Gastroesophageal sphincter (tissue), 3 donors: Measurements from ENCODE around the gene MTIF2.

ENCODE experiments used
- EP300 ChIP-seq: sonication (generic); formaldehyde crosslinking; IDR thresholded peaks from one replicate; pipeline ENCODE4 v1.6.1; 2017; ENCODE audit warnings: antibody characterized with exemption, mild to moderate bottlenecking
- TF ChIP-seq, protein P1 (sequence below), 4 experiments: fragments of 200-600 bp in 2 of 4; fragments of 450-650 bp in 2 of 4; sonication (generic) in 1 of 4; IDR thresholded peaks; one replicate each; pipeline ENCODE4 v1.5.1; 2017 to 2019; ENCODE audit warnings: antibody characterized with exemption in 4 of 4, mild to moderate bottlenecking in 2 of 4, moderate library complexity in 2 of 4

DNA sequence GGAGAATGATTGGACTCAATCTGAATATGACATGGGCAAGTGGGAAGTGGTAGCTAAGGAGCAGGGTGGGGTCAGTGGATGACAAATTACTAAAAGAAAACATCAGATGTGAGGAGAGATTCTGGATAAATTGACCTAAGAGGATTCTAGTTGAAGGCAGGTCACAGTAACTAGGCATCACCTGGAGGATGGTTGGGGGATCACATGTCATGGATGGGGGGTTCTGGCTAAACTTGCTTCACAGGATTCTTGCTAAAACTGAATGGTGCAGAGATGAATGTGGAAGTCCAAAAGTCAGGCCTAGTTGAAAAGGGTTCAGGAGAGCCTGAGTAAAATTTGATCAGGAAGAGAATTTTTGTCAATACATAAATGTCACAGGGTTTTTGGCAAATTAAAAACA, 55.2 kb downstream of the MTIF2 start:
- TF ChIP-seq, protein P1, sequence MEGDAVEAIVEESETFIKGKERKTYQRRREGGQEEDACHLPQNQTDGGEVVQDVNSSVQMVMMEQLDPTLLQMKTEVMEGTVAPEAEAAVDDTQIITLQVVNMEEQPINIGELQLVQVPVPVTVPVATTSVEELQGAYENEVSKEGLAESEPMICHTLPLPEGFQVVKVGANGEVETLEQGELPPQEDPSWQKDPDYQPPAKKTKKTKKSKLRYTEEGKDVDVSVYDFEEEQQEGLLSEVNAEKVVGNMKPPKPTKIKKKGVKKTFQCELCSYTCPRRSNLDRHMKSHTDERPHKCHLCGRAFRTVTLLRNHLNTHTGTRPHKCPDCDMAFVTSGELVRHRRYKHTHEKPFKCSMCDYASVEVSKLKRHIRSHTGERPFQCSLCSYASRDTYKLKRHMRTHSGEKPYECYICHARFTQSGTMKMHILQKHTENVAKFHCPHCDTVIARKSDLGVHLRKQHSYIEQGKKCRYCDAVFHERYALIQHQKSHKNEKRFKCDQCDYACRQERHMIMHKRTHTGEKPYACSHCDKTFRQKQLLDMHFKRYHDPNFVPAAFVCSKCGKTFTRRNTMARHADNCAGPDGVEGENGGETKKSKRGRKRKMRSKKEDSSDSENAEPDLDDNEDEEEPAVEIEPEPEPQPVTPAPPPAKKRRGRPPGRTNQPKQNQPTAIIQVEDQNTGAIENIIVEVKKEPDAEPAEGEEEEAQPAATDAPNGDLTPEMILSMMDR (IDR thresholded peaks at IDR 0.05): no peak
- no peak for TF ChIP-seq EP300
